T-helper 2 cell treated with Interferon-gamma antibody and Interleukin-4, amounts not matched to agents 100 ng/mL and 5 ng/mL, for 36 hours (primary cell): ENCODE results near the gene AMDHD2. TPM values are rescaled to one million over a fixed set of nuclear protein-coding genes. Genes with fewer than 3 reads are reported as not detected.

Experiments
- intact Hi-C: fragments of 100-400 bp; cut with micrococcal nuclease; formaldehyde crosslinking; loops from one replicate; pipeline ENCODE4 v1.15.1; 2023
- total RNA-seq: library from RNA; stranded (reverse); gene quantifications from 2 replicates; pipeline ENCODE4 v1.2.3, GENCODE V29; 2022

Gene AMDHD2
- total RNA-seq, 1 donor from 2014 or later: 44.8 TPM

- intact Hi-C loops: no loop called here
Observed at GRCh38 chr16:2482708-2483534, 37.2 kb upstream of the AMDHD2 start.

GRCh38 chr16:2483939-2484897 lies 36.0 kb upstream of the AMDHD2 start:
- intact Hi-C loops: no loop called here

- intact Hi-C loops: no loop called here
Observed at GRCh38 chr16:2484898-2485508, 35.2 kb upstream of the AMDHD2 start.

DNA sequence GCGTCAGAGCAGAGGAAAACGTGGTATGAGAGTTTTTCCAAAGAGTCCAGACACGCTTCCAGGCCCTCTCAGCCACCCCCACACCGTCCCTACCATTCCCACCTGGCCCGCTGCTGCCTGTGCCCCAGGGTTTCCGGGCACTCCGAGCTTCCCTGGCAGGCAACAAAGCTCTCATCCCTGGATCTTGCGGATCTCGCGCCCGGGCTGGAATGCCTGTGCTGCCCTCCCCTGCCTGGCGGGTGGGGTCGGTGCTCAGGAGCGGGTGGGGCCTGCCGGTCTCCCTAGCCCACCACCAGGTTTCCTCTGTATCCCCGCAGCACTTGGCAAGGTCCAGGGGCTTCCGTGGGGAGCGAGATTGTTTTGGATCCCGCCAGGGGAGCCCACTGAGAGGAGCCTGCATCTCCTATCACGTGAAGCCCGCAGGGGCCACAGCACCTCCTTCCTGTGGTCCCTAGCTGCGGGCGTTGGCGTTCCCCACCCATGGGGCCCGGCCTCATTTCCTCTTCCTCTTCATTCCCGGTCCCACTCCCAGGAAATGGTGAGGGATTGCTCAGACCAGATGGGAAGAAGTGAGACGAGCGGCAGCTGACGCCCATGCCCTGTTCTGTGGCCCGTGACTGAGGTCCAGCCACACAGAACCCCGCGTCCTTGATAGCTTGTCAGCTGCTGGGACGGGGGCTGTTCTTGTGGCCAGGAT lies 34.2 kb upstream of the AMDHD2 start:
- intact Hi-C loops: no loop called here

DNA sequence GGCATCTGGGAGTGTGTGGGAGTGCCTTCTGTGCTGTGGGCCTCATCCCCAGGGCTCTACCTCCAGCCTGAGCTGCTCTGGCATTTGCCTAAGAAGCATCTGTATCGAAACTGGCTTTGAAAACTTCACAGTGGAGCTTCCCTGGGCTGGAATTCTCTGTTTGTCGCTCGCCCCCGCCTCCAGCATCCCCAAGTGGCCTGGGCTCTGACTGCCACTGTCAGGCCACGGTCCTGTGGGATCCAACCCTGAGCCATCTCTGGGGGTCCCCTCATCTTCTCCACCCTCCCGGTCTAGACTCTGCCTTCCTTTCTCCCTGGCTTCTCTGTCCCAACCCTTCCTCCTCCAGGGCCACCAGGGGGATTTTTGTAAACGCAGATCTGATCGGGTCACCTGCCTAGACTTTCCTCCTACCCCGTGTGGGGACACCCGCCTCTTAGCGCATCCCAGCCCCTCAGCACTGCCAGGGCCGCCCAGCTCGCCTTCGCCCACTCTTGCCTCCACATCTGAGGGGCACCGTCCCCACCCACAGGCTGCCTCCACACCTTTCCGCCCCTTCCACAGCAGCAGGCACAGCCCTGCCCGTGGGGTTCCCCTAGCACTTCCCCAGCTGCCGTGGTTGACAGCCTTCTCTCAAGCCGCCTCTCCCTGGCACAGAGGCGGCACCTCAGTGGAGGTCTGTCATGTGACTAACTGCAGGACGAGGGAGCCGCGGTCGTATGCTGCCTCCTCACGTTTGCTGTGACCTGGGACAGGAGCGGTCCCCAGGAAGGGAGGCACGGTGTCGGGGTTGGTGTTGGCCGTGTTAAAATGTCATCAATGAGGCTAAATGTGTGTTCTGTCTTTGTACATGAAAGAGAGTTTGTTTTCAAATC lies 33.3 kb upstream of the AMDHD2 start:
- intact Hi-C loops: no loop called here

GRCh38 chr16:2487517-2487842 lies 32.7 kb upstream of the AMDHD2 start:
- intact Hi-C loops: no loop called here

- intact Hi-C loops: no loop called here
Observed at GRCh38 chr16:2487903-2488531, 32.2 kb upstream of the AMDHD2 start.

DNA sequence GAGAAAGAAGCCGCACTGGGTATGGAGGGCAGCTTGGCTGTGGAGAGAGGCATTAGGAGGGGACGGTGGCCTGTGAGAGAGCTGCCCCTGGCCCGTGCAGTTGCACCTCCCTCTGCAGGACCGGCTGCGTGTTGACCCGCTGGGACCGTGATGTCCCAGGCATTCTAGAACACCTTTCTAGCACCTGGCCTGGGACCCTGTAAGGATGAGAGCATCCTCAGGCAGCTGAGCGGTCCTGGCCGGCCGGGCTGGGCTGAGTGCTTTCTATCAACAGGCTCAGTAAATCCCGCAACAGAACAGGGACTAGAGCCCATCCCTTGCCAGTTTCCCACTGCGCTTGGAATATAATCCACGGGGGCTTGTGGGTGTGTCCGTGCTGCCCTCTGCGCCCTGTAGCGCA lies 30.6 kb upstream of the AMDHD2 start:
- intact Hi-C loops: no loop called here

- intact Hi-C loops: no loop called here
Observed at GRCh38 chr16:2490190-2491105, 29.7 kb upstream of the AMDHD2 start.

- intact Hi-C loops: no loop called here
Observed at GRCh38 chr16:2492292-2492691, 27.9 kb upstream of the AMDHD2 start.

GRCh38 chr16:2493605-2494004 lies 26.6 kb upstream of the AMDHD2 start:
- intact Hi-C loops: no loop called here

DNA sequence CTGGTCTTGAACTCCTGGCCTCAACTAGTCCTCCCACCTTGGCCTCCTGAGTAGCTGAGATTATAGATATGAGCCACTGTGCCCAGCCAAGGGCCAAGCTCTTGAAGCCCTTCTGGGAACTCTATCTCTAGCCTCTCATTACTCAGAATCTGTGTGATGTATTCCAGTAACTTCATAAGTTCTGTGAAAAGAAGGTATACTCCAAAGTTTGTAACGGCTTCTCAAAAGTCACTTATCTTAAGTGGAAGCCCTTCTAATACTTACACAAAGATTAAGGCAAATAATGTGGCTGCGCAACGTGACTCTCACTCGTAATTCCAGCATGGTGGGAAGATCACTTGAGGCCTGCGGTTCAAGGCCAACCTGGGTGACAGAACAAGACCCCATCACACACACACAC lies 25.6 kb upstream of the AMDHD2 start:
- intact Hi-C loops: no loop called here

DNA sequence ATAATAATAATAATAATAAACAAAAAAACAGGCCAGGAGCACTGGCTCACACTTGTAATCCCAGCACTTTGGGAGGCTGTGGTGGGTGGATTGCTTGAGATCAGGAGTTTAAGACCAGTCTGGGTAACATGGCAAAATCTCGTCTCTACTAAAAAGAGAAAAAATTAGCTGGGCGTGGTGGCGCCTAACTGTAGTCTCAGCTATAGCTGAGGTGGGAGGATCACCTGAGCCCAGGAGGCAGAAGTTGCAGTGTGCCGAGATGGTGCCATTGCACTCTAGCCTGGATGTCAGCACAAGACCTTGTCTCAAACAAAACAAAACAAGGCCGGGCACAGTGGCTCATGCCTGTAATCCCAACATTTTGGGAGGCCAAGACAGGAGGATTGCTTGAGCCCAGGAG lies 25.1 kb upstream of the AMDHD2 start:
- intact Hi-C loops: no loop called here

GRCh38 chr16:2496223-2497115 lies 23.7 kb upstream of the AMDHD2 start:
- intact Hi-C loops: no loop called here

DNA sequence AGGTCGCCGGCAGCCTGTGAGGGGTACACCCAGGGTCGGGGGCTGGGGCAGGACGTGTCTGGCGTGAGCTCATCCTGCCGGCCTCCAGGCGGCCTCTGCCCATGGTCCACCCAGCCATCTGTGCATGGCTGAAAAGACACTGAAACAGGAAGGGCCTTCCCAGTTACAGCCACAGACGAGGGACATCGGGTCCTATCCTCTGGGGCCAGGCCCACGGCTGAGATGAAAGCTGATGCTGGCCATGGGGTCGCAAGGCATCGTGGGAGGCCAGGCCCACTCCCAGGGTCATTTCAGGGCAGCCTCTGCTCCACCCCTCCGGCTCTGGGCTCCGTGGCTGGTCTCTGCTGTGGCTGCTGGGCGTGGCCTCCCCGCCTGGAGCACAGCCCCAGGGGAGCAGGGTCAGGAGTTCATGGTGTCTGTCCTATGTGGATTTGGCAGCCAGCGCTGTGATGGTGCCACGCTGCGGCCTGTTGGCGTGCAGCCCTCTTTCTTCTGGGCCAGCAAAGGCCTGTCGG lies 23.0 kb upstream of the AMDHD2 start:
- intact Hi-C loops: no loop called here

DNA sequence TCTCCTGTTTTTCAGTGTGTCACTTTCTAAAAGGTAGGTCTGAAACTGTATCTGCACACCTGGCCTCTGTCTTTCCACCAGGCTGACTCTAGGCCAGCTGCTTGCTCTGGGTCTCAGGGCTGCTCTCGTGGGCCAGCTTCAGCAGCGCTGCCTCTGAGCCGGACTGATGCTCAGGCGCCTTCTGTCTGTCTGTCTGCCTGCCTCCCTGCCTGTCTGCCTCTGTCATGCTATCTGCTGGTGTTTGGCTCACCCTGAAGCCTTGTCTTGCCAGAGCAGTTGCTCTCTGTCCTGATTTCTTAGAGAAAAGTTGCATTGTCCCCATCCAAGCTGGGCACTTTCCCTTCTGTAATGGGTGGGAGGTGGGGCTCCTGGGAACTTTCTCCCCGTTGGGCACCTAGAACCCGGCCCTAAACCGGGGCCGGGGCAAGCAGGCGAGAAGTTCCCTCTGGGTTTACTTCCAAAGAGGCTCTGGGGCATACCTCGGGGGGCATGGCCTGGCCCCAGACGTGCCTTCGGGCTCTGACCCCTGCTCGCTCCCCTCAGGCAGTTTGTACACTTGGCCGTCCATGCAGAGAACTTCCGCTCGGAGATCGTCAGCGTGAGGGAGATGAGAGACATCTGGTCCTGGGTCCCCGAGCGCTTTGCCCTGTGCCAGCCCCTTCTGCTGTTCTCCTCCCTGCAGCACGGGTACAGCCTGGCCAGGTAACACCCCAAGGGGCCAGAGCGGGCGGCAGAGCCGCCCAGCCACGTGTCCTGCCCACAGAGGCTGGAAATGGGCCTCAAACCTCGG lies 22.3 kb upstream of the AMDHD2 start:
- intact Hi-C loops: no loop called here
